Urinary bladder (tissue), 4 donors: ENCODE results near the gene DSC2. TPM values are rescaled to one million over a fixed set of nuclear protein-coding genes. Genes with fewer than 3 reads are reported as not detected.
A peak's percentile ranks its signal among the peaks of the same experiment; 100 is the strongest.
"Not testable (repeated sequence)": the region's sequence is repeated elsewhere in the genome, so short reads cannot be mapped to it uniquely, and the experiment has no call there.

Experiments used
- DNase-seq: peaks from one replicate; pipeline ENCODE4 v3.0.0-alpha.2; 2015; ENCODE audit errors: extremely low spot score
- H3K27ac ChIP-seq: one replicate; pipeline ENCODE4 v1.5.1; 2013; ENCODE audit warnings: low read depth, mild to moderate bottlenecking, moderate library complexity
- H3K36me3 ChIP-seq: one replicate; pipeline ENCODE4 v1.6.1; 2013; ENCODE audit warnings: mild to moderate bottlenecking, moderate library complexity; ENCODE audit not compliant: insufficient read depth
- H3K4me1 ChIP-seq: one replicate; pipeline ENCODE4 v1.6.1; 2013; ENCODE audit warnings: mild to moderate bottlenecking, moderate library complexity; ENCODE audit not compliant: insufficient read depth
- H3K4me3 ChIP-seq: one replicate; pipeline ENCODE4 v1.5.1; 2013; ENCODE audit warnings: low read depth, low read length
- WGBS: extraction: QIAGEN DNeasy Blood & Tissue Kit; methylation state at CpG from one replicate; pipeline ENCODE4 v1.1.7; 2013; 5-methylcytosine and 5-hydroxymethylcytosine counted together
- polyA plus RNA-seq: library from polyadenylated mRNA; stranded (reverse); fragments of 200-250 nt; gene quantifications from one replicate; pipeline ENCODE4 v1.2.3, GENCODE V29; 2013
- total RNA-seq: library from RNA; depleted of rRNA; stranded (reverse); fragments of >200 nt; gene quantifications from one replicate; pipeline ENCODE4 v1.2.3, GENCODE V29; 2014
- donor health status: healthy with polysubstance abuse.
- donor health status: healthy.

The DSC2 gene
- total and polyA plus RNA-seq, 2 donors = 1.6 to 7.1 TPM

- Histone ChIP-seq H3K4me3 (no peak overlapping the region), H3K4me1 (peaks cover 2% of the 10 kb centered on the region), H3K27ac (no peak overlapping the region), H3K36me3 (no peaks in the 10 kb centered on the region)
- WGBS = 81% methylated on average over 6 of the region's 6 CpGs
- no peak for DNase-seq
Observed at GRCh38 chr18:31045599-31045998, 56.6 kb downstream of the DSC2 start.

DNA sequence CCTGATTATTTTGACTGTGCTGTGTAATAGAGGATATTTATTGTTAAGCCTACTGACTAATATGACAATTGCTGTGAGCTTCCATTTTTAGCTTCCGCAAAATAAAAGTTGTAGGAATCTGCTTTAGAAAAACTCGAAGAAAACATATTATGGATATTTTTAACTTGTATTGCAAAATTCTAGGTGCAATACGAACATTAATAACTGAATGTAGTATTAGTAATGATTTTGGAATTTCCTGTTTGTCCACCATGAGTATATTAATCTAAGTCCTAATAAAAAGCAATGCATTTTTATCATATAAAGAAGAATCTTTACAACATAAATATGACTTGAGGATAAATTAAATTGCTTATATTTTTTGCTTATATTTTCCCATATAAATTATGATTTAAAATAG lies 57.3 kb downstream of the DSC2 start:
- no peaks in the 10 kb centered on the region for H3K36me3 ChIP-seq
- H3K4me1 ChIP-seq = peaks cover 2% of the 10 kb centered on the region
- no peak for DNase-seq
- no peak overlapping the region for H3K27ac ChIP-seq
- WGBS = 68% methylated on average over 3 of the region's 3 CpGs
- H3K4me3 ChIP-seq = no peak overlapping the region

DNA sequence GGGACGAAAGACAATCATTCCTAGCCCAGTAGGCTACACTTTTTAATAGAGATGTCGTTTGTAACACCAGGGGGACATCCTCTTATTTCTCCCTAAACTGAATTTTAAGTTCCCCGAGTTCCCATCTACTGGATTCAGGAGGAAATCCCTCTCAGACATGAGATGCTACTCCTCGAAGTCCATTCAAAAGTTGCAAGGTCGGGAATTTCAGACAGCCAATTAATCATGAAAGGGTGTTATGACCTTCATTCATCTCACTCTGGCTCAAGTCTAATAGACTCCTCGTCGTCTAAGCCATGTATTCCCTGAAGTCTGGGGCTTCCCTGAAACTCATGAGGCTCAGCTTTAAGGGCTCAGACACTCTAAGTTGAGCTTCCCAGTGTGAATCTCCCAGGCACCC lies 58.5 kb downstream of the DSC2 start:
- peaks cover 2% of the 10 kb centered on the region for H3K4me1 ChIP-seq
- no peaks in the 10 kb centered on the region for H3K36me3 ChIP-seq
- 80% methylated on average over 7 of the region's 7 CpGs for WGBS
- H3K4me3 ChIP-seq = no peak overlapping the region
- no peak for DNase-seq
- H3K27ac ChIP-seq = no peak overlapping the region

GRCh38 chr18:31042406-31043181 lies 59.6 kb downstream of the DSC2 start, which contains the start of gene DSC3:
TSS of gene DSC3 (minus strand) at chr18:31042742. CDS start at chr18:31042660, 82 bp downstream.
- 1% methylated on average over 73 of the region's 73 CpGs for WGBS
- no peak for DNase-seq

GRCh38 chr18:31042084-31042405 lies 60.2 kb downstream of the DSC2 start:
- WGBS = 2% methylated on average over 17 of the region's 17 CpGs
- no peak overlapping the region for H3K27ac ChIP-seq
- H3K36me3 ChIP-seq = no peaks in the 10 kb centered on the region
- peaks cover 2% of the 10 kb centered on the region for H3K4me1 ChIP-seq
- DNase-seq = no peak
- peak overlapping the region; percentile 20 for H3K4me3 ChIP-seq

More at GRCh38 chr18:31042406-31043181, 59.6 kb downstream of the DSC2 start, which contains the start of gene DSC3:
- Histone ChIP-seq H3K27ac (peak within 1 kb of the TSS; percentile 60), H3K4me3 (peak within 1 kb of the TSS; percentile 20), H3K36me3 (no peaks in the 10 kb centered on the region), H3K4me1 (peaks cover 2% of the 10 kb centered on the region)

DNA sequence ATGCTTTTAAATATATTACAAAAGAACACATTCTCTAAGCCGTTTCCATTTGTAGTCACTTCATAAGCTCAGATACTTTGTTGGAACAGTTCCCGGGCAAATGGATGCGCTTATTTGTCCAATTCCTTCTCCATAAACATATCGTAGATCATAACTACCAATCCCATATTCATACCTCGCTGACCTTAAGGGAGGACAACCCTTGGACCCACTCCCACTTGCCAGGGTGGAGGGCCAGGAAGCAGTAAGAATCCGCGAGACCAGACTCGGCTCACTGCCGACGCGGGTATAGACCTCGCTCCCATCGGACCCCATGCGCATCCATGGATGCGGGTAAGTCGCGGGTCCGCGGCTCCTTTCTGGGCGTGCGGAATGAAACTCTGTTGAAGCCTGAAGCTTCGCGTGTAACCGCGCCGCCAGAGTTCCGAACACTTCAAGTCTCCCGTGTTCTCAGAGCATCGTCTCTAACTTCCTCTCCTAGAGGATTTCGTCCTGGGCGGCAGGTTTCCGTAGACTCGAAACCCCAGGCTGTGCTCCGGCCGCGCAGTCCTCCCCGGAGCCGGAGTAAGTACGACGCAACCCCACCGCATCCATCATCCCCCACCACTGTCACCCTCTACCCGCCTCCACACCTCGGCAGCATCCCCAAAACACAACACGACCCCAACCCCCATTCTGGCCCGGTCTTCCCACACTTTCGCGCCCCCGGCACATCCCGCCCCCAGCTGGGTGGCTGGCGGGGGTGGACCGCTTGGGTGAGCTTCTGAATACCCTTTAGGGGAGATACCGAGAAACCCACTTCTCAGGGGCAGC lies 60.7 kb downstream of the DSC2 start:
- H3K4me1 ChIP-seq = peaks cover 2% of the 10 kb centered on the region
- no peak for DNase-seq
- 2% methylated on average over 52 of the region's 52 CpGs for WGBS
- H3K36me3 ChIP-seq = no peaks in the 10 kb centered on the region
- H3K27ac ChIP-seq = no peak overlapping the region
- peak overlapping the region; percentile 20 for H3K4me3 ChIP-seq

- H3K4me3 ChIP-seq = no peak overlapping the region
Observed at GRCh38 chr18:31040686-31041270, 61.4 kb downstream of the DSC2 start.

GRCh38 chr18:31039426-31039825 lies 62.8 kb downstream of the DSC2 start:
- WGBS = 47% methylated on average over 3 of the region's 3 CpGs
- Histone ChIP-seq H3K27ac (no peak overlapping the region), H3K36me3 (no peaks in the 10 kb centered on the region), H3K4me1 (peaks cover 2% of the 10 kb centered on the region), H3K4me3 (no peak overlapping the region)
- DNase-seq = no peak

More at GRCh38 chr18:31040686-31041270, 61.4 kb downstream of the DSC2 start:
- no peak overlapping the region for H3K27ac ChIP-seq
- 6% methylated on average over 18 of the region's 18 CpGs for WGBS
- DNase-seq = no peak
- no peaks in the 10 kb centered on the region for H3K36me3 ChIP-seq
- peaks cover 2% of the 10 kb centered on the region for H3K4me1 ChIP-seq

- not testable (repeated sequence) for H3K36me3 ChIP-seq, H3K4me3 ChIP-seq, H3K4me1 ChIP-seq, DNase-seq, H3K27ac ChIP-seq
- 90% methylated on average over 5 of the region's 5 CpGs for WGBS
Observed at GRCh38 chr18:31037686-31038085, 64.5 kb downstream of the DSC2 start.

- no peak overlapping the region for H3K27ac ChIP-seq
- no peaks in the 10 kb centered on the region for H3K36me3 ChIP-seq
- no peaks in the 10 kb centered on the region for H3K4me1 ChIP-seq
- no peak overlapping the region for H3K4me3 ChIP-seq
- 72% methylated on average over 4 of the region's 4 CpGs for WGBS
- DNase-seq = no peak
Observed at GRCh38 chr18:31034541-31034940, 67.7 kb downstream of the DSC2 start.

DNA sequence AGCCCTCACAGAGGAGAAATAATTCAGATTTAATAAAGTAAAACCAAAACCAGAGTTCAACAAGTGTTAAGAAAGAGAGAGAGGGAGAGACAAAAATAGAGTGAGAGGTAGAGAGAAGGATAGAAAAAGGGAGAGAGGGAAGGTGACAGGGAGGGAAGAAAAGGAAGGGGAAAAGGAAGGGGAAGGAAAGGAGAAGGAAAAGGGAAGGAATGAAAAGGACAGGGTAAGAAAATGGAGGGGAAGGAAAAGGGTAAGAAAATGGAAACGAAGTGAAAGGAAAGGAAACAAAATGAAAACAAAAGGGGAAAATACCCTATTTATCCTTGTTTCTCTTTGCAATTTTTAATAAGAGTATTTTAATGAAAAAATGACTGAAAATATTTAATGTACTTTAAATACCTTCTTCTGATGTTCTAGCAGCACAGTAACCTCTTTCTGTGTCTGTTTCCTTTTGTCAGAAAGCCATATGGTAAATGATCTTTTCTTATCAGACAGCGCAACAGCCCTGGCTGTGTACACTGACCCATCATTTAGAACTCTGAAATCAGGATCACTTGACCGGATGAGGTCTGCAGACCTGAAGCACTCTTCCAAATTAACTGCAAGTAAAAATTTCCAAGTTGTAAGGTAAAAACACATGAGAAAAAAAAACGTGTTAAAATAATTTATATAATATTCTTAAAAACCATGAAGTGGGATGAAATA lies 71.5 kb downstream of the DSC2 start:
- DNase-seq = no peak
- no peaks in the 10 kb centered on the region for H3K36me3 ChIP-seq
- no peaks in the 10 kb centered on the region for H3K4me1 ChIP-seq
- H3K27ac ChIP-seq = no peak overlapping the region
- 56% methylated on average over 4 of the region's 4 CpGs for WGBS
- no peak overlapping the region for H3K4me3 ChIP-seq

DNA sequence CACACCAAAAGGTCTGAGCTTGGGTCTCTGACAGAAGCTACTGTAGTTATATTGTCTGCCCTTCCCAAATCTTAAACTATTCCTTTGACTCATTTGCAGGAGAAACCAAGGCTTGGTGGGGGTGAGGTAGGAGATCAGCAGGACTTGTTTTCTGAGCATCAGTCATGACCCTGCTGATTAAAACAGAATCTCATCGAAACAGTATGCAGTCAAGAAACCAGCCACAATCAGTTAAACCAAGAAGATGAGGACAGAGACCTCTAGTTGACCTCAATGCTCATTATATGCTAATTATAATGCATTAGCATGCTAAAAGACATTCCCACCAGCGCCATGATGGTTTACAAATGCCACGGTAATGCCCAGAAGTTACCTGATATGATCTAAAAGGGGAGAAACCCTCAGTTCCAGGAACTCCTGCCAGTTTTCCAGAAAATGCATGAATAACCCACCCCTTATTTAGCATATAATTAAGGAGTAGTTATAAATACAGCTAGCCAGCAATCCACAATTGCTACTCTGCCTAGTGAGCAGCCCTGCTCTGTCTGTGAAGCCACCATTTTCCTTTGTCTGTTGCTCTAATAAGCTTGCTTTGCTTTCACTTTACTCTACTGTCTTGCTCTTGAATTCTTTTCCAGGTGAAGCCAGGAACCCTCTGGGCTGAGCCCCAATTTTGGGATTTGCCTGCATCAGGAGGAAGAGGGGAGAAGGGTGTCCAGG lies 86.3 kb downstream of the DSC2 start:
- Histone ChIP-seq H3K4me1 (no peaks in the 10 kb centered on the region), H3K27ac (no peak overlapping the region), H3K36me3 (peaks cover 3% of the 10 kb centered on the region), H3K4me3 (no peak overlapping the region)
- 88% methylated on average over 3 of the region's 3 CpGs for WGBS
- DNase-seq = no peak

DNA sequence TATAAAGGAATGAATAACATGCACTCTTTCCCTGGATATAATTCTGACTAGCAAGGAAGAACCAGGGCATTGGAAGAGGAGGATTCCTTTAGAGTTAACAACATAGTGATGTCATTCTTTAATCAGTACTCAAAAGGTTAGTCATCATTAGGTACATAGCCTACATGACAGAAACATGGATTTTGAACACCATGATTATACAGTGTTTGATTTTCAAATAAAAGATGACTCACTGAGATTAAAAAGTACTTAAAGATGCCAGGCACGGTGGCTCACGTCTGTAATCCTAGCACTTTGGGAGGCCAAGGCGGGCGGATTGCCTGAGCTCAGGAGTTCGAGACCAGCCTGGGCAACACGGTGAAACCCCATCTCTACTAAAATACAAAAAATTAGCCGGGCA lies 90.8 kb downstream of the DSC2 start:
- not testable (repeated sequence) for H3K4me1 ChIP-seq, H3K27ac ChIP-seq, DNase-seq, H3K4me3 ChIP-seq, H3K36me3 ChIP-seq
- WGBS = 78% methylated on average over 7 of the region's 7 CpGs
